Loucy (cell line): ENCODE measurements around the gene DUSP19.

ENCODE experiments used
- H2AFZ ChIP-seq: fragments of 200-600 bp; sonication (generic); 2 replicates; pipeline ENCODE4 v1.6.0; 2016; ENCODE audit warnings: antibody characterized with exemption, mild to moderate bottlenecking, low read length, moderate library complexity
- H3F3A ChIP-seq: fragments of 200-600 bp; 2 replicates; pipeline ENCODE4 v1.6.0; 2016; ENCODE audit warnings: antibody characterized with exemption, low read depth, mild to moderate bottlenecking
- H3K27me3 ChIP-seq: fragments of 200-600 bp; sonication (generic); 2 replicates; pipeline ENCODE4 v1.6.1; 2014; ENCODE audit warnings: low read length, mild to moderate bottlenecking; ENCODE audit not compliant: insufficient read depth, poor library complexity, severe bottlenecking
- H3K36me3 ChIP-seq: fragments of 200-600 bp; sonication (generic); 2 replicates; pipeline ENCODE4 v1.6.1; 2016; ENCODE audit warnings: low read length; ENCODE audit not compliant: insufficient read depth
- H3K4me1 ChIP-seq: fragments of 200-600 bp; sonication (generic); 2 replicates; pipeline ENCODE4 v1.5.1; 2014; ENCODE audit warnings: low read length, mild to moderate bottlenecking; ENCODE audit not compliant: insufficient read depth, poor library complexity, severe bottlenecking
- H3K4me2 ChIP-seq: fragments of 200-600 bp; sonication (generic); 2 replicates; pipeline ENCODE4 v1.6.0; 2014; ENCODE audit warnings: antibody characterized with exemption, low read length, low read depth, mild to moderate bottlenecking; ENCODE audit not compliant: poor library complexity, severe bottlenecking
- H3K4me3 ChIP-seq: fragments of 200-600 bp; sonication (generic); 2 replicates; pipeline ENCODE4 v1.5.1; 2014; ENCODE audit warnings: low read length, mild to moderate bottlenecking, mixed read lengths; ENCODE audit not compliant: poor library complexity, severe bottlenecking
- H3K79me2 ChIP-seq: fragments of 200-600 bp; sonication (generic); 2 replicates; pipeline ENCODE4 v1.6.1; 2014; ENCODE audit warnings: low read length; ENCODE audit not compliant: insufficient read depth
- H3K9ac ChIP-seq: fragments of 200-600 bp; sonication (generic); 2 replicates; pipeline ENCODE4 v1.6.0; 2014; ENCODE audit warnings: mild to moderate bottlenecking, low read depth, low read length, moderate library complexity; ENCODE audit not compliant: poor library complexity, severe bottlenecking
- H3K9me2 ChIP-seq: fragments of 200-600 bp; sonication (generic); replicated peaks from 2 replicates; pipeline ENCODE4 v1.6.1; 2016; ENCODE audit warnings: low read depth, low read length, mixed read lengths
- H3K9me3 ChIP-seq: fragments of 200-600 bp; sonication (generic); 2 replicates; pipeline ENCODE4 v1.6.1; 2014; ENCODE audit warnings: mild to moderate bottlenecking, antibody characterized with exemption, low read length, low read depth; ENCODE audit not compliant: insufficient read depth
- H4K20me1 ChIP-seq: fragments of 200-600 bp; sonication (generic); 2 replicates; pipeline ENCODE4 v1.6.0; 2014; ENCODE audit warnings: antibody characterized with exemption, low read length, mild to moderate bottlenecking; ENCODE audit not compliant: insufficient read depth, poor library complexity, severe bottlenecking
- CTCF ChIP-seq: fragments of 200-600 bp; sonication (generic); conservative IDR thresholded peaks from 2 replicates; pipeline ENCODE4 v1.5.1; 2014; ENCODE audit warnings: mild to moderate bottlenecking, antibody characterized with exemption, low read length
- EZH2phosphoT487 ChIP-seq: fragments of 200-600 bp; IDR thresholded peaks from 2 replicates; pipeline ENCODE4 v1.6.1; 2018; ENCODE audit warnings: antibody characterized with exemption, mild to moderate bottlenecking, moderate library complexity, borderline replicate concordance

The DUSP19 gene

GRCh38 chr2:183033951-183034350 is 44.6 kb upstream of the DUSP19 start:
- Histone ChIP-seq H3K4me2 (no peak overlapping the region), H2AFZ (no peak overlapping the region), H3K4me1 (peaks cover 2% of the 10 kb centered on the region), H4K20me1 (no peaks in the 10 kb centered on the region), H3K9me3 (no peaks in the 10 kb centered on the region), H3K9me2 (no peaks in the 10 kb centered on the region), H3K9ac (no peak overlapping the region), H3F3A (no peaks in the 10 kb centered on the region), H3K27me3 (peaks cover 34% of the 10 kb centered on the region), H3K36me3 (no peaks in the 10 kb centered on the region), H3K79me2 (no peaks in the 10 kb centered on the region), H3K4me3 (no peak overlapping the region)
- TF ChIP-seq CTCF (no peak), EZH2phosphoT487 (no peak)

- Histone ChIP-seq H4K20me1 (no peaks in the 10 kb centered on the region), H3K27me3 (peaks cover 34% of the 10 kb centered on the region), H3K9me3 (no peaks in the 10 kb centered on the region)
Measured at GRCh38 chr2:183034806-183035205, 43.7 kb upstream of the DUSP19 start.

DNA sequence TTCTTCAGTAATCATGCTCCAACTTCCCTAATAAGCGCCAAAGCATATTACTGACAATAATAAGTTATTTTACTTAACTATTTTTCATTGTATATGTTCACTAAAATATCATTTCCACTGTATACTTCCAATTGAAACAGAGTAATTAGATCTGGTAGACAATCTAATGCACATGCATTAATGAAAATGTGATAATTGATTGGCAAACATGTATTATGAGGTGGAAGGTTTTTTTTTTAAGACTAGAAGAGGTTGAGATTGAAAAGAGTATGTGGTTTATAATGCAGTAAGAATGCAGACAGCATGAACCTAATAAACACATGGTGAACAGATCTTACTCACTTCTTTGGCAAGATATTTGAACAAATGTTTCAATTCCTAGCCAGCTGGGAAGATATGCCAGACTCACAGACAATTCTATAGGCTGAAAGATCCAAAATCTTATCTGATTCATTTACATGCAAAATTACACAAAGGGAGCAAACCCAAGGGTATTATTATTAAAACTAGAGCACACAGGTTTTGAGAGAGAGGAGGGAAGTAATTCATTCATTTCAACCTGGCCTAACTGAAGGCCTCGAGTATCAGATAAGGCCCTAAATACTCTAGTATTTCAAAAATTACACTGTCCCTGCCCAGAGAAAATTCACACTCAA is 43.1 kb upstream of the DUSP19 start:
- no peaks in the 10 kb centered on the region for H4K20me1 ChIP-seq
- H3K4me1 ChIP-seq: peaks cover 2% of the 10 kb centered on the region
- no peak overlapping the region for H3K4me3 ChIP-seq
- peaks cover 34% of the 10 kb centered on the region for H3K27me3 ChIP-seq
- no peaks in the 10 kb centered on the region for H3F3A ChIP-seq
- peak overlapping the region; percentile 9 for H3K4me2 ChIP-seq
- H3K9ac ChIP-seq: no peak overlapping the region
- no peaks in the 10 kb centered on the region for H3K36me3 ChIP-seq
- TF ChIP-seq EZH2phosphoT487: no peak
- TF ChIP-seq CTCF: no peak
- no peaks in the 10 kb centered on the region for H3K9me3 ChIP-seq
- no peak overlapping the region for H2AFZ ChIP-seq
- no peaks in the 10 kb centered on the region for H3K9me2 ChIP-seq
- no peaks in the 10 kb centered on the region for H3K79me2 ChIP-seq

More at GRCh38 chr2:183034806-183035205, 43.7 kb upstream of the DUSP19 start:
- Histone ChIP-seq H3K4me2 (no peak overlapping the region), H3K4me3 (no peak overlapping the region), H3K36me3 (no peaks in the 10 kb centered on the region), H3K79me2 (no peaks in the 10 kb centered on the region), H2AFZ (no peak overlapping the region), H3K9me2 (no peaks in the 10 kb centered on the region), H3K9ac (no peak overlapping the region), H3K4me1 (peaks cover 2% of the 10 kb centered on the region), H3F3A (no peaks in the 10 kb centered on the region)
- TF ChIP-seq CTCF: no peak
- no peak for TF ChIP-seq EZH2phosphoT487
